ENCODE measurements around the gene ZNF689. TPM values are rescaled to one million over a fixed set of nuclear protein-coding genes. Genes with fewer than 3 reads are reported as not detected.

The ZNF689 gene
- total and polyA plus RNA-seq, 2 of the 13 experiments (the other 11 are each of a cell fraction or from before 2014, with no cell fraction given): 9.7 to 19.5 TPM

DNA sequence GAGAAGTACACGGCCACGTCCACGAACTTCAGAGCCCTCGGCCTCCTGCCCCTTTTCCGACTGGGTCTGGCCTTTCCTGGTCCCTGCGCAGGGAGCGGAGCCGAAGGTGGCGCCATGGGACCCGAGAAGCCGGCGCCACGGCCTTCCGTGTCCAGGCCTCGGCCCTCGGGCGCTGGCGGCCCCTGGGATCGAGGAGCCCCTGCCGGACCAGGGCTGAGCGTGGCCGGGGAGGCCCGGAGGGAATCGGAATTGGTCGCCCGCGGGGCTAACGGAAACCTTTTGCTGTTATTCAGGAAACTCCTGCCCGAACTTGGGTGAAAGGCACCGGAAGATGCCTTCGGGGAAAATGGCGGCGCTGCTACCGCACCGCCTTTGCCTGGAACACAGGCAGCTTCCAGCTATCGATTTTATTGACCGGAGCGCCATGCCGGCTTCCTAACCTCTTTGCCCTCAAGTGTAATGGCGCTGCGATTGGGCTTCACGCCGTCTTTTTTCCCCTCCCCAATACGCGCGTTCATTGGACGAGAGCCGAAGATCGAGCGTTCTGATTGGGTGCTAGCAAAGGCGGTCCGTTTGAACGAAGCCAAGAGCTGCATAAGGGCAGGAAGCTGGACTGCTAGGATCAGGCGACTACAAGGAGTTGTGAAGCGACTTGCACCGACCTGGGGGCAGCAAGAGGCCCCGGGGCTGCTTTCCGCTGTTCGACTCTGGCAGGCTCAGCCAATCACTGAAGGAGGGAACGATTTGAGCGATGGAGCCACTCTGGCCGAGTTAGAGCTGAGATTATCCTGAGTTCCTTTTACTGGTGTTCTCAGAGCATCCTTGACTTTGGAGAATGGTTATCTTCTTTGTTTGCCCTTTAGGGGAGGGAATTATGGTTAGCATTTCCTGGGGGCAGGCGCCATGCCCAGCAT lies at the start of gene ZNF689 (continued):
- TF ChIP-seq HDAC2 (CRISPR knock-in tag; IDR thresholded peaks at IDR 0.05) (peak; percentile 82), TEAD3 (CRISPR knock-in tag; optimal IDR thresholded peaks at IDR 0.05; ENCODE audit: borderline replicate concordance) (peak; percentile 67), ZNF343 (CRISPR knock-in tag; IDR thresholded peaks at IDR 0.05) (peak; percentile 95; the same call in 1 of the 2 replicates), RELA (CRISPR knock-in tag; IDR thresholded peaks at IDR 0.05) (no peak), PHF8 (CRISPR knock-in tag; IDR thresholded peaks at IDR 0.05) (peak; percentile 100), KLF15 (CRISPR knock-in tag; IDR thresholded peaks at IDR 0.05; ENCODE audit: borderline replicate concordance) (no peak), SATB2 (CRISPR knock-in tag; IDR thresholded peaks at IDR 0.05) (0 out of 2 replicates have a peak, but pooled peaks have one; percentile 63), HOXD1 (CRISPR knock-in tag; IDR thresholded peaks at IDR 0.05) (peak; percentile 88), RFX1 (IDR thresholded peaks at IDR 0.05) (no peak), ZNF7 (CRISPR knock-in tag; IDR thresholded peaks at IDR 0.05) (peak; percentile 46; the same call in 1 of the 2 replicates), SMAD9 (CRISPR knock-in tag; IDR thresholded peaks at IDR 0.05) (peak; percentile 94; the same call in 1 of the 2 replicates), ZFP1 (CRISPR knock-in tag; IDR thresholded peaks at IDR 0.05) (peak; percentile 74), NFIB (CRISPR knock-in tag; IDR thresholded peaks at IDR 0.05; ENCODE audit: borderline replicate concordance) (no peak), HNRNPK (IDR thresholded peaks at IDR 0.05; ENCODE audit: low read depth, low read length, poor library complexity, severe bottlenecking) (no peak), IKZF4 (CRISPR knock-in tag; IDR thresholded peaks at IDR 0.05; ENCODE audit: borderline replicate concordance, low read depth, not compliant biosample characterization) (peak; percentile 88), ZNF225 (CRISPR knock-in tag; IDR thresholded peaks at IDR 0.05) (no peak; the same call in none of the 2 replicates), ZNF274 (CRISPR knock-in tag; IDR thresholded peaks at IDR 0.05) (peak; percentile 96), ZNF761 (CRISPR knock-in tag; conservative IDR thresholded peaks at IDR 0.05) (peak; percentile 67; the same call in 1 of the 2 replicates), KAT8 (CRISPR knock-in tag; IDR thresholded peaks at IDR 0.05) (peak; percentile 97), RBAK (CRISPR knock-in tag; IDR thresholded peaks at IDR 0.05) (0 out of 2 replicates have a peak, but pooled peaks have one; percentile 15)
- TF ChIP-seq, protein P1, sequence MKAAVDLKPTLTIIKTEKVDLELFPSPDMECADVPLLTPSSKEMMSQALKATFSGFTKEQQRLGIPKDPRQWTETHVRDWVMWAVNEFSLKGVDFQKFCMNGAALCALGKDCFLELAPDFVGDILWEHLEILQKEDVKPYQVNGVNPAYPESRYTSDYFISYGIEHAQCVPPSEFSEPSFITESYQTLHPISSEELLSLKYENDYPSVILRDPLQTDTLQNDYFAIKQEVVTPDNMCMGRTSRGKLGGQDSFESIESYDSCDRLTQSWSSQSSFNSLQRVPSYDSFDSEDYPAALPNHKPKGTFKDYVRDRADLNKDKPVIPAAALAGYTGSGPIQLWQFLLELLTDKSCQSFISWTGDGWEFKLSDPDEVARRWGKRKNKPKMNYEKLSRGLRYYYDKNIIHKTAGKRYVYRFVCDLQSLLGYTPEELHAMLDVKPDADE (CRISPR knock-in tag; IDR thresholded peaks at IDR 0.05): no peak
- TF ChIP-seq, protein P2, sequence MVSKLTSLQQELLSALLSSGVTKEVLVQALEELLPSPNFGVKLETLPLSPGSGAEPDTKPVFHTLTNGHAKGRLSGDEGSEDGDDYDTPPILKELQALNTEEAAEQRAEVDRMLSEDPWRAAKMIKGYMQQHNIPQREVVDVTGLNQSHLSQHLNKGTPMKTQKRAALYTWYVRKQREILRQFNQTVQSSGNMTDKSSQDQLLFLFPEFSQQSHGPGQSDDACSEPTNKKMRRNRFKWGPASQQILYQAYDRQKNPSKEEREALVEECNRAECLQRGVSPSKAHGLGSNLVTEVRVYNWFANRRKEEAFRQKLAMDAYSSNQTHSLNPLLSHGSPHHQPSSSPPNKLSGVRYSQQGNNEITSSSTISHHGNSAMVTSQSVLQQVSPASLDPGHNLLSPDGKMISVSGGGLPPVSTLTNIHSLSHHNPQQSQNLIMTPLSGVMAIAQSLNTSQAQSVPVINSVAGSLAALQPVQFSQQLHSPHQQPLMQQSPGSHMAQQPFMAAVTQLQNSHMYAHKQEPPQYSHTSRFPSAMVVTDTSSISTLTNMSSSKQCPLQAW (CRISPR knock-in tag; IDR thresholded peaks at IDR 0.05): peak; percentile 65; the same call in 1 of the 2 replicates
- TF ChIP-seq, protein P3, sequence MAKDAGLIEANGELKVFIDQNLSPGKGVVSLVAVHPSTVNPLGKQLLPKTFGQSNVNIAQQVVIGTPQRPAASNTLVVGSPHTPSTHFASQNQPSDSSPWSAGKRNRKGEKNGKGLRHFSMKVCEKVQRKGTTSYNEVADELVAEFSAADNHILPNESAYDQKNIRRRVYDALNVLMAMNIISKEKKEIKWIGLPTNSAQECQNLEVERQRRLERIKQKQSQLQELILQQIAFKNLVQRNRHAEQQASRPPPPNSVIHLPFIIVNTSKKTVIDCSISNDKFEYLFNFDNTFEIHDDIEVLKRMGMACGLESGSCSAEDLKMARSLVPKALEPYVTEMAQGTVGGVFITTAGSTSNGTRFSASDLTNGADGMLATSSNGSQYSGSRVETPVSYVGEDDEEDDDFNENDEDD (CRISPR knock-in tag; IDR thresholded peaks at IDR 0.05; ENCODE audit: borderline replicate concordance): peak; percentile 99
- TF ChIP-seq, protein P4, sequence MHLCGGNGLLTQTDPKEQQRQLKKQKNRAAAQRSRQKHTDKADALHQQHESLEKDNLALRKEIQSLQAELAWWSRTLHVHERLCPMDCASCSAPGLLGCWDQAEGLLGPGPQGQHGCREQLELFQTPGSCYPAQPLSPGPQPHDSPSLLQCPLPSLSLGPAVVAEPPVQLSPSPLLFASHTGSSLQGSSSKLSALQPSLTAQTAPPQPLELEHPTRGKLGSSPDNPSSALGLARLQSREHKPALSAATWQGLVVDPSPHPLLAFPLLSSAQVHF (CRISPR knock-in tag; IDR thresholded peaks at IDR 0.05): peak; percentile 95; the same call in 1 of the 2 replicates

Measured in HepG2 (cell line).